HG02763 (cell line): ENCODE data around the gene ZNF860.

ENCODE experiments used
- ATAC-seq: cut with Tn5 transposase; IDR thresholded peaks from one replicate; pipeline ENCODE4 v1.9.1; 2021; ENCODE audit warnings: mild to moderate bottlenecking, moderate library complexity; ENCODE audit not compliant: unreplicated experiment

Gene ZNF860

GRCh38 chr3:31981206-31982181 is at the start of gene ZNF860, which contains the start of gene OSBPL10:
Gene ZNF860 (plus strand): TSS chr3:31981750. CDS start chr3:31989080, 7,330 bp downstream.
Gene OSBPL10 (minus strand): TSS chr3:31981262. CDS start chr3:31981179, 83 bp downstream.
- peak; percentile 25 for ATAC-seq

DNA sequence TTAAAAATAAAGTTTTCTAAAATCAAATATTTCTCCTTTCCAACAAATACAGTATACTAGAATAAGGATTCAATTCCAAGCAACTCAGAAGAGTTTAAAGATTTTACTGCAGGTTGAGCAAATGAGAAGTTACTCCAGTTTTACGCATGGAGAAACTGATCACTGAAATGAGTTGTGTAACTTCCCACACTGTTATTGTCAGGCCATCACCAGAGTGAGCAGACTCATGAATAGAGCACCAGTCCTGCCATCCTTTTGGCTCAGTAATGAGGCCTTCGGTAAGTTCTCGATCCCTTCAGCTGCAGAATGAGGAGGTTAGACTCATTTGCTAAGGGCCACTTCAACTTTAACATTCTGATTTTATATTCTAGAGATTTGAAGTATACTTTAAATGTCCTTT is 48.6 kb upstream of the ZNF860 start:
- ATAC-seq, result no peak

GRCh38 chr3:31934018-31934417 is 47.5 kb upstream of the ZNF860 start:
- ATAC-seq, result no peak

DNA sequence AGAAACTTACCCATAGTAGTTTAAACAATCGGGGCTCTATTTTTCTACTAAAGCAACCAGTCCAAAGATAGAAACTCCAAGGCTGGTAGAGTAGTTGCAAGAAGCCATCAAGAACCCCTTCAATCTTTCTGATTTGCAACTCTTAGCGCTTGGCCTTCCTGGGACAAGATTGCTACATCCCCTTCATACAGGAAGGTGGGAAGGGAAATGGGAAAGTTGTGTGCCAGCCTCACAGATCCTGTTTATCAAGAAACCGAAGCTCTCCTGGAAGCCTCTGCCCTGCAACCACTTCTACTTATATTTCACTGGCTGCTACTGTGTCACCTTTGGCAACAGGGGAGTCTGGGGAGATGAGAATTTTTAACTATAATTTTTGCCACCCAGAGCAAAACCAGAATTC is 46.7 kb upstream of the ZNF860 start:
- no peak for ATAC-seq

GRCh38 chr3:31936420-31937060 is 45.0 kb upstream of the ZNF860 start:
- no peak for ATAC-seq

GRCh38 chr3:31937225-31937624 is 44.3 kb upstream of the ZNF860 start:
- no peak for ATAC-seq

- ATAC-seq, result no peak
Observed at GRCh38 chr3:31942446-31942845, 39.1 kb upstream of the ZNF860 start.

GRCh38 chr3:31943041-31943440 is 38.5 kb upstream of the ZNF860 start:
- no peak for ATAC-seq

- no peak for ATAC-seq
Observed at GRCh38 chr3:31945738-31946052, 35.9 kb upstream of the ZNF860 start.

DNA sequence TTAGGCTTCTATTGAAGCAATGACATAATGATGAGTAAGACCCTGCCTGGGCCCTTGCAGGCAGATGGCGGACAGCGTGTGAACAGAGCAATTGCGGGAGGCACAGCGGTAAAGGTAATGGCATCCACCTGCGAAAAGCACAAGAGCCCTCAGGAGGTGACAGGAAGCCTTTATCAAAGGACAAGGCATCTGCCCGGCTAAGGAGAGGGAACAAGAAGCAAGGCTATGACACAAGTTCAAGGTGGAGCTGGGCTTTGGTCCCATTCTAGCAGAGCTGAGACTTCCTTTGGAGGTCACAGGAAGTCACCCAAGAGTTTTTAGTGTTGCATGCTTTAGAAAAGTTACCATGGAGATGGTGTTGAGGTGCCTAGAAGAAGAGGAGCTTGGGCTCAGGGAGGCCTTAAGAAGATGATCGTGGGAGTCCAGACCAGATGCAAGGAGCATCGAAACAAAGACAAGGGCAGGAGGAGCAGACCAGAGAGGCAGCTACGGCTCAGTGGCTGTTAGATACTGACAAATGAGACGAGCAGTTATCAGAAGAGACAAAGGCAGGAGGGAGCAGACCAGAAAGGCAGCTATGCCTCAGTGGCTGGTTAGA is 35.0 kb upstream of the ZNF860 start:
- ATAC-seq, result no peak

DNA sequence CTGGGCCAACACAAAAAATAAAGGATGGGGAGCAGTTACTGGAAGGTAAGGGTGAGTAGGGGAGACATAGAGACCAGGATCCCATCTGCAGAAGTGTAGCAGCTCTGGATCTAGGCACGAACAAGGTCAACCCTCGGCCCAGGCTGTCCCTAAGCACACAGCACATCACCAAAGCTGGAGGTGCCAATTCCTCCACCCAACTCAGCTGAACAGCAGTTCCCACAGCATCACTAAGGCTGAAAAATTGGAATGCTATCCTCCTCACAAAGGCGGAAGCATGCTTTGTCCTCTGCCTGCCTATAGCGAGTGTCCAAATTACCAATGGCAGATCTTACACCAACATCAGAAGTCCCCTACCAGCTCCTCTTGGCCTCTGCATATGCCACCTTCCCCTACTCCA is 34.4 kb upstream of the ZNF860 start:
- ATAC-seq, result no peak

DNA sequence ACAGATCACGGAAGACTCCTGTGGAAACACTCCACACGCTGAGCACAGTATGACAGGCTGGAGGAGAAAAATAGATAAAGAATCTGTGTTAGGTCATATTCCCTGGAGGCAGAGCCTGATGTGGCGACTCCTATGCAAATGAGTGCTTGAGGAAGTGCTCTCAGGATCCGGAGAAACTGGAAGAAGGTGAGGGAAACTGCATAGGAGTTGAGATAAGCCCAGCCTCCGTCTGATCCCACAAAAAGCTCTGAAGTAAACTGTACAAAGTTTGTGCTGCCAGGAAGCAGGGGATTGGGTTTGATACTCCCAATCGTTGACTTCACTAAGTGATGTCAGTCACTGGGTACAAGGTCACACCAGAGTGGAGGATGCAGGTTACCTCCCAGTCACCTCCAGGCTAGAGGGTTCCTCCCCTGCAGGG is 33.9 kb upstream of the ZNF860 start:
- no peak for ATAC-seq

DNA sequence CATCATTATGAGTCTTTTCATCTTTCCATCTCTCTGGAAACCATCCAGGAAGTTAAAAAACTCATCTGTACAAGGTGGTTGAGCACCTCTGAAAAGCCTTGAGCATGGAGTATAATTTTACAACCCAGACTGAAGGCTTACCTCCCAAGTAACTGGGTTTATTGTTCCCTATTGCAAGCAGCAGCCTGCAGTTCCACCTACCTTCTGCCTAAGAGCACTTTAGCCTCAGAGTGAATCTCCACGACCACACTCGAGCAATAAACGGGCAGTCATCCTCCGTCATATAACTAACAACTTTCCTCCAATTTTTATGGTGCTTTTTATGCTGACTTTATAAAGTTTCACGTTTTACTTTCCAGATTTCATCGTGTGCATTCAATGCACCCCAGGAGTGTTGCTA is 33.3 kb upstream of the ZNF860 start:
- ATAC-seq, result no peak

GRCh38 chr3:31952205-31952604 is 29.3 kb upstream of the ZNF860 start:
- peak; percentile 85 for ATAC-seq

GRCh38 chr3:31953091-31953490 is 28.5 kb upstream of the ZNF860 start:
- ATAC-seq, result no peak

DNA sequence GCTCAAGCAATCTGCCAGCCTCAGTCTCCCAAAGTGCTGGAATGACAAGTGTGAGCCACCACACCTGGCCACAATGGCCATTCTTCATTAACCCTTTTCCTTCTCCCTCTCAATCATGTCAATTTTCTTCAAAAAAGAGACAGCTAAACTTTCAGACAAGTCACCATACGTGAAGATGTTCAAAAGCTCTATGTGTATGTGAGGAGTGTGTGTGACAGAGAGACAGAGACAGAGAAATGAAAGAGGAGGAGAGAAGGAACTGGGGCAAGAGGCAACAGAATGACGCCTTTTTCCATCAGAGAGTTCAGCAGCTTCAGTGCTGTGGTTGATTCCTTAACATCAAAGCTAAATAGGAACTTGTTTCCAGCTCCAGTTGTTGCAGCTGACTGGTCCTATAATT is 27.9 kb upstream of the ZNF860 start:
- ATAC-seq, result no peak

DNA sequence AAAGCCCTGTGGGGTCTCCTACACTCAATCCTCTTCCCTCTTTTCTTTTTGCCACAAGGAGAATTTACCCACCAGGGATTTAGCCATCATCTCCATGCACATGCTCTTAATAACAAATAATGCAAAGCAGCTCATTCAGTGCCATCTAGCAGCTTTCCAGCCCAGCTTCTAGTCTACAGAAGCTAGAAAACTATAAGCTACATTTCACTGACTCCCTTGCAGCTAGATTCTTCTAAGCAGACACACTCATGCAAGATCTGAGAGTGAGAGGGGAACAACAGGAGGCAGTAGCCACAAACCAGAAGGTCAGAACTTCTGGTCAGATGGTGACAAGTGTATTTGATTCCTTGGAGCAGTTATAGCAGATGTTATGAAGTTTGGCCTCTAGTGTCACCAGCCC is 26.0 kb upstream of the ZNF860 start:
- no peak for ATAC-seq

- ATAC-seq, result no peak
Observed at GRCh38 chr3:31957106-31957505, 24.4 kb upstream of the ZNF860 start.

GRCh38 chr3:31958701-31959152 is 22.8 kb upstream of the ZNF860 start:
- ATAC-seq, result no peak

DNA sequence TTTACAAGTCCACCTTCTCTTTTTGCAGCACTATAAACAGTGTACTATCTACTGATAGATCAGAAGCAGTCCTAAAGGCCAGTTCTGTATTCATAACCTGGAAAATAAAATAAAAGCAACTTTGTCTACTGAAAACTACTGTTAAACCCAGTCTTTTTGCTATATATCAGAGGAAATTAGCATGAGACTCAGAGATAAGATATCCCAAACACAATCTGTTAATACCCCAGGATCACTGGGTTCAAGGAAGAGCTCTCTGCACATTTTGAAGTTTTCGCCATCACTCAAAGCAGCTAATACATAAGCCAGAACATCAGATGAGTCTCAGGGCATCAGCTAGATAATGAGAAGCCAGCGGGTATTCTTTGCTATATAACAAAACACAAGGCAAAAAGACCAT is 22.3 kb upstream of the ZNF860 start:
- ATAC-seq, result no peak

- peak; percentile 23 for ATAC-seq
Observed at GRCh38 chr3:31959951-31960792, 21.4 kb upstream of the ZNF860 start.
